ENCODE data around the gene SPTBN1. TPM values are rescaled to one million over a fixed set of nuclear protein-coding genes. Genes with fewer than 3 reads are reported as not detected.

SPTBN1 gene
- total RNA-seq, 1 donor from 2014 or later: 83.2 TPM

GRCh38 chr2:54699665-54700064, 243.5 kb downstream of the SPTBN1 start:
- no peak overlapping the region for H3K27ac Mint-ChIP-seq
- intact Hi-C loops (cut with micrococcal nuclease): loop anchor here (10.0 kb wide), 2 partner anchors 785 to 1275 kb away; no protein-coding TSS in a partner anchor
- CTCF ChIA-PET: no interaction called here

GRCh38 chr2:54701029-54701428, 244.9 kb downstream of the SPTBN1 start:
- ChIA-PET POLR2A (no interaction called here), CTCF (no interaction called here)
- Mint-ChIP-seq H3K36me3 (ENCODE audit: low read depth) (no peaks in the 10 kb centered on the region), H3K27ac (no peak overlapping the region), H3K27me3 (no peaks in the 10 kb centered on the region), H3K4me1 (peaks cover 2% of the 10 kb centered on the region), H3K4me3 (no peak overlapping the region), H3K9me3 (no peaks in the 10 kb centered on the region)
- intact Hi-C loops (cut with micrococcal nuclease): loop anchor here (10.0 kb wide), 2 partner anchors 786 to 1276 kb away; no protein-coding TSS in a partner anchor
- DNase-seq (no peak), ATAC-seq (ENCODE audit: low read depth) (no peak)
- TF ChIP-seq CTCF (IDR thresholded peaks at IDR 0.05): no peak

More at GRCh38 chr2:54699665-54700064, 243.5 kb downstream of the SPTBN1 start:
- Mint-ChIP-seq H3K36me3 (ENCODE audit: low read depth) (no peaks in the 10 kb centered on the region), H3K4me1 (peaks cover 2% of the 10 kb centered on the region), H3K27me3 (no peaks in the 10 kb centered on the region), H3K4me3 (no peak overlapping the region), H3K9me3 (no peaks in the 10 kb centered on the region)
- no peak for TF ChIP-seq CTCF (IDR thresholded peaks at IDR 0.05)
- ATAC-seq (ENCODE audit: low read depth) (no peak), DNase-seq (no peak)
- POLR2A ChIA-PET: no interaction called here

- H3K27me3 Mint-ChIP-seq: peaks cover 4% of the 10 kb centered on the region
- ChIA-PET POLR2A (interaction anchor here (0.6 to 1.4 kb wide), 7 partner anchors 31 to 607 kb away, joined by 3 to 5 read pairs (median 4); no protein-coding TSS in a partner anchor), CTCF (interaction anchor here (0.7 to 7.9 kb wide), 38 partner anchors 8 to 602 kb away, joined by 3 to 130 read pairs (median 4); a partner anchor contains a TSS)
- H3K4me3 Mint-ChIP-seq: no peak overlapping the region
- H3K4me1 Mint-ChIP-seq: peaks cover 3% of the 10 kb centered on the region
- no peak for DNase-seq
- ATAC-seq (ENCODE audit: low read depth): no peak
- intact Hi-C loops (cut with micrococcal nuclease): loop anchor here (1.0 to 10.0 kb wide), 7 partner anchors 39 to 1279 kb away; no protein-coding TSS in a partner anchor
- no peaks in the 10 kb centered on the region for H3K36me3 Mint-ChIP-seq (ENCODE audit: low read depth)
- H3K27ac Mint-ChIP-seq: no peak overlapping the region
- H3K9me3 Mint-ChIP-seq: no peaks in the 10 kb centered on the region
- no peak for TF ChIP-seq CTCF (IDR thresholded peaks at IDR 0.05)
Measured at GRCh38 chr2:54704238-54704637, 248.1 kb downstream of the SPTBN1 start.

- no peak for DNase-seq
- Mint-ChIP-seq H3K4me1 (peaks cover 8% of the 10 kb centered on the region), H3K9me3 (no peaks in the 10 kb centered on the region), H3K27me3 (peaks cover 8% of the 10 kb centered on the region), H3K4me3 (no peak overlapping the region), H3K36me3 (ENCODE audit: low read depth) (no peaks in the 10 kb centered on the region), H3K27ac (no peak overlapping the region)
- intact Hi-C loops (cut with micrococcal nuclease): loop anchor here (1.0 to 10.0 kb wide), 8 partner anchors 40 to 1280 kb away; no protein-coding TSS in a partner anchor
- TF ChIP-seq CTCF (IDR thresholded peaks at IDR 0.05): no peak
- peak; percentile 51 for ATAC-seq (ENCODE audit: low read depth)
- ChIA-PET POLR2A (interaction anchor here (0.6 to 1.4 kb wide), 9 partner anchors 32 to 607 kb away, joined by 3 to 5 read pairs (median 4); no protein-coding TSS in a partner anchor), CTCF (interaction anchor here (0.7 to 7.9 kb wide), 40 partner anchors 9 to 603 kb away, joined by 3 to 130 read pairs (median 4); a partner anchor contains a TSS)
Measured at GRCh38 chr2:54704688-54705605, 248.8 kb downstream of the SPTBN1 start.

- no peak overlapping the region for H3K27ac Mint-ChIP-seq
- no peaks in the 10 kb centered on the region for H3K36me3 Mint-ChIP-seq (ENCODE audit: low read depth)
- H3K9me3 Mint-ChIP-seq: no peaks in the 10 kb centered on the region
- intact Hi-C loops (cut with micrococcal nuclease): loop anchor here (5.0 to 10.0 kb wide), 3 partner anchors 306 to 1282 kb away; no protein-coding TSS in a partner anchor
- H3K4me3 Mint-ChIP-seq: no peak overlapping the region
- TF ChIP-seq CTCF (IDR thresholded peaks at IDR 0.05): no peak
- H3K4me1 Mint-ChIP-seq: peaks cover 6% of the 10 kb centered on the region
- CTCF ChIA-PET: interaction anchor here (1.1 to 7.9 kb wide), 6 partner anchors 17 to 601 kb away, joined by 3 to 130 read pairs (median 36); partner anchors contain the start of gene EML6
- ATAC-seq (ENCODE audit: low read depth): no peak
- POLR2A ChIA-PET: interaction anchor here (0.5 kb wide), 1 partner anchor 606 kb away, joined by 10 read pairs; no protein-coding TSS in a partner anchor
- H3K27me3 Mint-ChIP-seq: peaks cover 8% of the 10 kb centered on the region
- no peak for DNase-seq
Measured at GRCh38 chr2:54706622-54707021, 250.5 kb downstream of the SPTBN1 start.
